Stimulated activated CD4-positive, alpha-beta T cell treated with anti-CD3 and anti-CD28 coated beads, Interleukin-15, amount 100 ng/mL, for 24 hours (primary cell): ENCODE results near the gene ANKRD6.

ENCODE experiments used
- DNase-seq: peaks from one replicate; pipeline ENCODE4 v3.0.0-alpha.2; 2020

Gene ANKRD6

DNA sequence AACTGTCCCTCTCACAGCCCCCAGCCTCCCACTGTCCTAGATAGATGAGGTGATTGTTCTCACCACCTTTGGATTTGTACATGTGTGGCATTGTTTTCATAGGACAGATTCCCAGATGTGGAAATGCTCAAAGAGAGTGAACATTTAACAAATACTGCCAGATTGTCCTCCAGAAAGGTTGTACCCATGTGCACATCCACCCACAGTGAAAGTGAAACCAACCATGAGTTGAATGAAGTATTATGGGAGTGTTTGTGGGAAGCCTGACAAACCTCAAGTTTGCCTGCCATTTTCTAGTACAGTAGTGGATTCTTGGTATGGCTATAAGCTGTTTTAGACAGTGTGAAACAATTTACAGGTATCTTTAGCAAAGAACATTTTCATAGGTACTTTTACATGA lies 42.7 kb downstream of the ANKRD6 start:
- peak; percentile 6 for DNase-seq

DNA sequence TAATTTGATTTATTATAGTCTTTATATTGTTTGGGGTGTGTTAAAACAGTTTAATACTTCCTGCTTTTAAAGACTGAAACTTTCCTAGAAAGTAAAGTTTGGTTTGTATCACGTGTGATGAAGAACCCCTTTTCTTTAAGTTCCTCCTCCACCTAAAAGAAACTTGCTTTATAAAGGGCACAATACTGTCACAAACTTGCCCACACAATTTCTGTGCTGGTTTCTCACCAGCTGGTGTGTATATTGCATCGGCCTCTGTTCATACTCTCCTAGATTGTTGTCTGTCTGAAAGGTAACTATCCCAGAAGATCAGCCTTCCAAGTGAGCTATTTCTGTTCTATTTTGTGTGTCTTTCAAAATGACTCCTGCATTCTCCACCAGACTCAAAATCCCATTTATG lies 46.9 kb downstream of the ANKRD6 start:
- no peak for DNase-seq

GRCh38 chr6:89481695-89482094 lies 48.7 kb downstream of the ANKRD6 start:
- DNase-seq, result no peak

- no peak for DNase-seq
Observed at GRCh38 chr6:89482126-89482525, 49.2 kb downstream of the ANKRD6 start.

GRCh38 chr6:89483111-89483720 lies 50.3 kb downstream of the ANKRD6 start:
- DNase-seq, result no peak

GRCh38 chr6:89485320-89485719 lies 52.4 kb downstream of the ANKRD6 start:
- no peak for DNase-seq

DNA sequence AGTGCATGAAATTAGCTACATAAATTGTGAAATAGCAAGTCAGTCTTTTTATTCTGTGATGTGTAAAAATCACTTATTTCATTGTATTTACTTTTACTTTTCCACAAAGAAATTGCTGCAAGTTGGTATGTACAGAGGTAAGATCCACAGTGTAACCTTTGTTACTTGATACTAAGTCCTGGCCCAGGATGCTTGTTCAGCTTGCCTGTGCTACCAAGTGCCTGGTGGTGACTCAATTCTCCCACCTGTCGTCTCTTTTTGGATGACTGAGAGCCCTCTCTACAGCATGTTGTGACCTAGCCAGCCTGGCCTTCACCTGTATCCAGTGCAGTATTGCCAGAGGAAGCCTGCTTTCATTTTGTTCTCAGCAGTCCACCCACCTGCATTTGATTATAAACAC lies 54.9 kb downstream of the ANKRD6 start:
- DNase-seq, result peak; percentile 9

- no peak for DNase-seq
Observed at GRCh38 chr6:89488438-89488837, 55.5 kb downstream of the ANKRD6 start.

GRCh38 chr6:89489078-89489477 lies 56.1 kb downstream of the ANKRD6 start:
- DNase-seq, result no peak

DNA sequence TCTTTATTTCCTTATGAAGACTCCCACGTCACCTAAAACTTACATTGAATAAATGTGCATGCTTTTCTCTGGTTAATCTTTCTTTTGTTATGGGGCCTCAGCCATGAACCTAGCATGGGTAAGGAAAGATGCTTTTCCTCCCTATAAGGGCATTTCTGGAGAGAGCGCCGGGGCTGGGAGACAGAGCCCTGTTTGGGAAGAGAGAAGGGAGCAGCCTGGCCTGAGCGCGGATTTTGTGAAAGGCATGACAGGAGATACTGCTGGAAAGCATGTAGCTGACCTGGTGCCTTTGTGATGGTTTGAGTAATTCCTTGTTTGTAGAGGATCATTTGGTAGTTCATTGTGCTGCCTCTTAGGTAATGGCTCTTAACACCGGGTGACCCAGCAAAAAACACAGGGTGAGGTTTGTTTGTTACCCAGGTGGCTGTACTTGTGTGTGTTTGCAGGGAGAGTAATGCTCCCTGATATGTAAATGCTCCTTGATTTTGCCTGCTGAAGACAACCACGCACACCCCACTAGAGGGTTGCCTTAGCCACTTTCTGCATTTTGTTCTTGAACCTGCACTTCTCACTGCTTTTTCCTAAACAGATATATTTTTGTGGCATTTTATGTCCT lies 59.2 kb downstream of the ANKRD6 start:
- DNase-seq, result no peak

DNA sequence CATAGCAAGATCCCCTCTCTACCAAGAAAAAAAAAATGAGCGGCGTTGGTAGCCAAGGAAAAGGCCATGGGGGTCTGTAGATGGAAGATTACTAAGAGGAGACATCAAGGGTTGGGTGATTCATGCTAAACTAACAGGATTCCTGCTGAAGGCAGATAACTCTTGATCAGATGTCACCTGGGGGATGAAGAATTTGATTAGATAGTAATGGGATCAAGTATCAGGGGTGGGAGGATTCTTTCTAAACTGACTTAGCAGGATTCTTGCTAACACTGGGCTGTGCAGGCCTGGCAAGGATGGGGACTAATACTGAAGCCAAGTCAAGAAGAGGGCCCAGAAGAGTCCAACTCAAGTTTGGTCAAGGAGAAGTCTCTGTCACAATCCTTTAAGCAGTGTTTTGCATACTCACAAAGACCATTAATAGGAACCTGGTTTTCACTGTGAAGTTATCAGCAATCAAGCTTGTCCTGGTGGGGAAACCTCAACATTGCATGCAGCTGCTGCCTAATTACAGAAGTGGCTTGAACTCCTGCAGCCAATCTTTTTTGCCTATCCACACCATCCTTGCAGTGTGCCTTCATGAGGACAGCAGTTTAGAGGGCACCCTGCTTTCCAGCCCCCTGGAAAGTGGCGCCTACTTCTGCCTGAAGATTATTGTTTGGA lies 61.3 kb downstream of the ANKRD6 start:
- no peak for DNase-seq

GRCh38 chr6:89495961-89496535 lies 63.1 kb downstream of the ANKRD6 start:
- DNase-seq, result no peak

DNA sequence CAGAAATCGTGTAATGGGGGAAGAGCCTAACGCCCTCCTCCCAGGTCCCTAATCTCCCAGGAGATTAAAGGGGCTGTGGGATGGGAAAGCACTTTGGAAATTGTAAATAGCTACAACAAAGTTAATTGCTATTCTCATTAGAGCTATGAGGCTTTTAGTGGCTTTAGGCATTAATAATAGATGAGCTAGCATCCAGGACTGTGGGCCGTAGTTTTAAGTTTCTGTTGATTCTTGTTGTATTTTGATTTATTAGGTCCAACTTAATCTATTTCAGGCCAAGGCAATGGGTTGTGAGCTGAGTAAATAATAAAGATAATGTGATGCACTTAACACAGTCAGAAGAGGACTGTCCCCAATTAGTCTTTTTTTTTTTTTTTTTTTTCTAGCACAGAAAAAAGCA lies 67.7 kb downstream of the ANKRD6 start:
- no peak for DNase-seq

- DNase-seq, result no peak
Observed at GRCh38 chr6:89501222-89501621, 68.3 kb downstream of the ANKRD6 start.

DNA sequence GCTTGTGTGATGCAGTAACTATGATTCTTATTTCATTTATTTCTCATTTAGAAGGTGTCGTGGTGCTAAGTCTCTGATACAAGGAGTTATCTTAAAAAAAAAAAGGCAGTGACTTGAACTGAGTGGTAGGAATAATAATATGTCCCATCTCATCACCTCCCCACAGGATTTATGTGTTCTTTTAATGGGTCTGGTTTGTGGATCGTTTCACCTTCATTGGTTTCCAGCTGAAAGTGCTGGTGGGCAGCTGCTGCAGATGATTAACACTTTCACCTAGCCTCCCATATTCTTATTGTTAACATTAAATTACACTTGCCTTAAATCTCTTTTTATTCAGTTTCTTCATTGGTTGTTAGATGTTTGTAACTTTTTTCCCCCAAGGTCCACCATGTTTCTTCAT lies 68.8 kb downstream of the ANKRD6 start:
- no peak for DNase-seq

- no peak for DNase-seq
Observed at GRCh38 chr6:89503641-89504040, 70.7 kb downstream of the ANKRD6 start.

DNA sequence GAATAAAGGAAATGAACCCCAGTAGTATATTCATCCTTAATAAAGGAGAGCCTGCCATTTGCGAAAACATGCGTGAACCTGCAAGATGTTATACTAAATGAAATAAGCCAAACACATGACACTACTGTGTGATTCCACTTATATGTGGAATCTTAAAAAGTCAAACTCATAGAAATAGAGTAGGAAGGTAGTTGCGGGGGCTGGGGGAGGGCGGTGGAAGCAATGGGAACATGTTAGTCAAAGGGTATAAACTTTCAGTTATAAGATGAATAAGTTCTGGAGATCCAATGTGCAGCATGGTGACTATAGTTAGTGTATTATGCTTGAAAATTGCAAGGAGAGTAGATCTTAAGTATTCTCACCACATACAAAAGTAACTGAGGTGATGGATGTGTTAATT lies 72.9 kb downstream of the ANKRD6 start:
- no peak for DNase-seq

GRCh38 chr6:89506716-89507617 lies 74.0 kb downstream of the ANKRD6 start:
- no peak for DNase-seq

DNA sequence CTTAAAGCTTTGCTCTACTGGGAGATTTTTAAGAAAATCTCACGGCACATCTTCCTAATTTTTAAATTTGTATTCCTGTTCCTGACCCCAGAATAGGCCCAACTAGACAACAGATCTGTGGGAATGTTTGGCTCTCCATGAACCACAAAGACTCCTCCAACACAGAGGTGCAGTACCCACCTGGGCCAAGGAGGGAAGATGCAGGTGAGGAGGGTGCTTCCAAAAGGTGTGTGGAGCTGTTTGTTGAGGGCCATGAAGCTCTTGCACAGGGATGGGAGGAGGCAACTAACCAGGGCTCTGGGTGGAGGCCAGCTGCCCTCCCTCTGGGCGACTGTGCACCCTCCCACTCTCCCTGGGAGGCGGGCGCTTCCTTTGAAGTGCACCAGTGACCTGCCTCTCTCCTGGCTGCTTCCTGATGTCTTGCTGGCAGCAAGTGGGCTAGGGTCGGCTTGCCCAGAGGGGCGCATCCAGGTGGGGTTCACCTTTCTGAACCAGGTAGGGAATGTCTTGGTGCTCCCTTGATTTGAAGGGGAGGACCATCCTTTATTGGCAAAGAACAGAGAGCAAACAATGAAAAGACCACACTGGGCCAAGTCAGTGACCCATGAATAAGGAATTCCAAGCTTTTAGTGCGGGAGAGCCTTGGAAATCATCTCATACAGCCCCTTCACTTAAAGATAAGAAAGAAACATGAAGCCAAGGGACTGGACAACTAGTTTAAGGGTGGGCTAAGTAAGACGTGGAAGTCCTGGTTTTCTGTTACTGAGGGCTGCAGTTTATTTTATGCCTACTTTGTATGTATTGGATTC lies 76.0 kb downstream of the ANKRD6 start:
- no peak for DNase-seq

GRCh38 chr6:89509777-89510281 lies 76.9 kb downstream of the ANKRD6 start:
- no peak for DNase-seq

DNA sequence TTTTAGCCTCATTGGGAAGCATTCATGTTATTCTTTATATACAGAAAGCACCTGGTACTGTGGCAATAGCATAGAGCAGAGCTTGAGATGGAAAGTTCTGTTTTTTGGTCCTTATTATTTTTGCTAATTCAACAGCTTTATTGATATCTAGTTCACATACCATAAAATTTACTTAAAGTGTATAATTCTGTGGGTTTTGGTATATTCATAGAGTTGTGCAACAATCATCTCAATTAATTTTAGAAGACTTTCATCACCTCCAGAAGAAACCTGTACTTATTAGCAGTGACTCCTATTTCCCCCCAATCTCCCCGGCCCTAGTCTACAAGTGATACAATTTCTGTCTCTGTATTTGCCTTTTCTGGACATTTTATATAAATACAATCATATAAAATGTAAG lies 77.4 kb downstream of the ANKRD6 start:
- DNase-seq, result no peak
